CD4-positive, alpha-beta T cell treated with Interleukin-10 for 1 hour (primary cell): ENCODE data around the gene DRGX.

Source experiments
- DNase-seq: peaks from one replicate; pipeline ENCODE4 v3.0.0-alpha.2; 2020

The DRGX gene

DNA sequence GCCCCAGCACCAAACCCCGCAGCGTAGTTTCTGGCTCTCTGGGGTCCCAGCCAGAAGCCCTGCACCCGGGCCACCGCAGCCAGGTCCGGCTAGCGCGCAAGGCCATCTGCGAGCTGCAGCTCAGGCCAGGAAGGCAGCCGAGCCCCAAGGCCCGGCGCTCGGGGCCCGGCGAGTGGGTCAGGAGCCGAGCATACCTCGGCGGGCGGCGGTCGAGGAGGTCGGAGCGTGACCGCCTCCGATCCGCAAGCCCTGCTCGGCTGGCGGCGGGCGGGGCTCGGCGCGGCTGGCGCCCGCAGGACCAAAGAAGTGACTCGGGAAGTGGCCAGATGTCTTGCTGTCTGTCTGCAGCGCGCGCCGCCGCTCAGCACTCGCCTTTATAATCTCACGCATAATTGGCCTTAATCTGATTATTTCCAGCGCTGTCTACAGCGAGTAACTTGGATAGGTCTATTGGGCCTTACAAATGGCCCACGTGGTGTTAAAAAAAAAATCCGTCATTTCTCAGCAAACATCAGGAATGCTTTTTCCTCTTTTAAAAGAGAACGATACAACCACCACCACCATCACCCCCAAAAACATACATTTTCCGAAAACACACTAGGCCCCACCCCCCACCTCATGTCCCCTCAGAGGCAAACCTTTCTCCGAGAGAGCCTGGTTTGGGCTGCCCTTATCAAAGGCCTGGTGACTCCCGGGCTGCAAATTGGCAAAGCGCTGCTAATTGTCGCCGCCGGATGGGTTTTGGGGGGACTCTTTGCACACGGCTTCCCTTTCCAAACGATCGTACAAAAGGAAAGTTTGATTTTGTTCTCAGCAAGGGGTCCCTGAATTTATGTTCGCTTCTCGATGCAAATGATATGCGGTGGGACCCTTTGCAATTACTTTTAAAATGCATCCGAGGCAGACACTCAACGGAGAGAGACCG, at the start of gene DRGX:
DRGX (minus strand) TSS at position 349 of the 925 bp plus-strand sequence. CDS start 649 bp downstream, outside the sequence.
- DNase-seq = no peak

GRCh38 chr10:49444349-49444748, 48.5 kb upstream of the DRGX start:
- DNase-seq = no peak

DNA sequence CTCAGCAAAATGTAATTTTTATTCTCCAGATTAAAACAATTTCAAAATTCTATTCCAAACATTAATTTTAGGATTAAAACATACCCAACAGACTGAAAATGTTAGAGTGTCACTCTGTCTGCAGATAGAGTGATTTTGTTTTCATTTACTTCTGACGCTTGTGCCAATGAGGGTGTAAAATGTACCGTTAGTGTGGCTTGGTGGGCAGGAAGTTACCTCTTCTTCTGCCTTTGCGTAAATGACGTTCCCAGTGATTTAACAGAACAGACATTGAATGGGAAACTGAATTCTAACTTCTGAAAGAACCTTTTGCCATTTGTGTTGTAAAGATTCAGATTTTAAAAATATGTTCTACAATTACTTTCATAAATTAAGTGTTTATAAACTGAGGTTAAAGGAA, 47.0 kb upstream of the DRGX start:
- DNase-seq = no peak

GRCh38 chr10:49441488-49442476, 45.9 kb upstream of the DRGX start:
- DNase-seq = peak; percentile 25

- no peak for DNase-seq
These were observed 39.3 kb upstream of the DRGX start for GRCh38 chr10:49435225-49435624.

DNA sequence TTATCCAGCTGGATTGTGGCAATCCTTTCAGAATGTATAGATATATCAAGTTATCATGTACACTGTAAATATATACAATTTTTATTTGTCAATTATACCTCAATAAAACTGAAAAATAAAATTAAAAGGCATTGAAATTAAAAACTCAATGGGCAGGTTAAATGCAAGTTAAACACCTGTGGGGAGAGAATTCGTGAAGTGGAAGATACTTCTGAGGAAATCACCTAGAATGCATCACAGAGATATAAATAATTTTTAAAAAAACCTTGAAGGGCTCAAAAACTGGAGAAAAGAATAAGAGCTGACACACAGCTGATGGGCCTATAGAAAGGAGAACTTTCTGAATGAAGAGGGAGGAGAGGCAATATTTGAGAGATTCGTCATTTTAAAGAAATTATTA, 37.2 kb upstream of the DRGX start:
- no peak for DNase-seq

DNA sequence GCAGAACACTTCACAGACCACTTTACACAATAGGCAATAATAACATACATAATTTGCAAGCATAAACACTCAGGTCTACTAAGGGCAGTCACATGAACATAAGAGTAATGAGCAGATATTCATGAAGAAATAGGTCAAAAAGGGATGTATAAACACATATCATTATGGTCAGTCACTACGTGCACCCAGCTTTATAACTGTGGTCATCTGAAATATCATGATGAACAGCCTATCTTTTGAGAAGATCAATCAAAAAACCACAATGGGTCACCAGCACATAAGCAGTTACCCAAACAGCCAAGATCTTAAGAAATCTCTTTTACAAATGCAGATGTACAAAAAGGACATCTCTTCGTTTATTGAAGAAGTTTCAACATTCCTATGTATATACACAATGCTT, 35.5 kb upstream of the DRGX start:
- DNase-seq = no peak

DNA sequence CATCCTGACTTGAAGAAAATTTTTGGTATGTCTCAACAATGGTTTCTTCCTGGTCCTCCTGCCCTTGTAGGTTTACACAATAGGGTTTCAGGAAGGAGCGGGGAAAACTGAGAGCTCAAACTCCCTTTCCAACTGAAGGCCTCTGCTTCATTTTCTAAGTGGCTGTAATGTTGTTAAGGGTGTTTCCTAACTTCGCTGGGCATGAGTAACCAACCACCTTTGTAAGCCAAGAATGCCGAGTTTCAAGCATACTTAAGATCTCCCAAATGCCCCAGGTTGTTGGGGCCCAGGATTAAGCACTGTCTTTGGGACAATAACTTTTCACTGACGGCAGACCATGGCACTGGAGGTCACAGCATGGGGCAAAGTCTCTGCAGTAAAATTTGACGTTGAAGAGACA, 33.6 kb upstream of the DRGX start:
- DNase-seq = no peak

DNA sequence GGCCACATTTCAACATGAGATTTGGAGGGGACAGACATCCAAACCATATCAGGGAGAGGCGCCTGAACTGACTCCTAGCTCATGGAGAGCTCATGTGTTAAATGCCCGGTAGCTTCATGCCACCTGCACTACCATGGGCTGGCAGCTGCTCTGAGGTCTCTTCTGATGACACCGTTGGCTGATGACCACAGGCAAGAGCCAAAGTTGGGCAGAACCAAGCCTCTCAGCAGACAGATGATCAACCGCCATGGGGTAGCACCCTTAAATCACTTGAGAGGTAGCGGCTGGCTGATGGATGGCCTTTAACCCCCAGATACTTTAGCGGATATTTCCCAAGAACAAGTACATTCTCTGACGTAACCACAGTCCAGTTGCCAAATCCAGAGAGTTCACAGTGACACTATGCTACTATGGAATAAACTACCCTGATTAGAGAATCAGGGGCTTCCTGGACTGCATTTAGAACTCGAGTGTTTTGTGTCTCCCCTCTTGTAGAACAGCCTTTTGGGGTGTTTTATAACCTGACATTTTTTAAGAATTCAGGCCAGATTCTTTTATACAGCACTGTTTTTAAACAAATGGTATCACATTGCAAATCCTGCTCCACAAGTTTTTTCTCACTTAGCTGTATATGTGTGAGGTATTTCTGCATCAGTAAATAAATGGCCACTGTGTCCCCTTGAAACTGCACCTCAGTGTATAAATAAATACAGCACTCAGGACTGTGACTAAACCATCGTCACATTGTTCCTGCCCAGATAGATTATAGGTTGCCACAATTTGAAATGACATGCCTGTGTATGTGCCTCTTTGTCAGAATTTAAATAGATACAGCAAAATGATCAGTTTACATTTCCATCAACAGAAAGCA, 30.8 kb upstream of the DRGX start:
- DNase-seq = no peak

- no peak for DNase-seq
These were observed 23.1 kb upstream of the DRGX start for GRCh38 chr10:49419005-49419404.

DNA sequence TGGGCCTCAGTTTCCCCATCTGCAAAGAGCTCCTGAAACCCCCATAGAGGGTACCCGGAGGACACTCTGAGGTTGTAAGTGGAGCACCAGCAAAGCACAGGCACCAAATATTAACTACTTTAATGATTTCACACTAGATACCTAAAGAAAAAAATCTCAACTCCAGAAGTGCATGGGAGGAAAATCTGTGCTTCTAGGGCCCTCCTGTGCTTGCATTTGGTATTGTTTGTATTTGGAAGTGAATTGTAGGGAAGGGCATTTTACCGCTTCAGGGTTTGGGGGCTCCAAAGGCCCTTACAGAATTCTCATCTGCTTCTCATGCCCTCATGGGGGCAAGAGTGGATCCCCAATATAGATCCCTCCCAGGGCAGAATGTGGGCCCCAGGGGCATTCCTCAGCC, 22.4 kb upstream of the DRGX start:
- DNase-seq = no peak

DNA sequence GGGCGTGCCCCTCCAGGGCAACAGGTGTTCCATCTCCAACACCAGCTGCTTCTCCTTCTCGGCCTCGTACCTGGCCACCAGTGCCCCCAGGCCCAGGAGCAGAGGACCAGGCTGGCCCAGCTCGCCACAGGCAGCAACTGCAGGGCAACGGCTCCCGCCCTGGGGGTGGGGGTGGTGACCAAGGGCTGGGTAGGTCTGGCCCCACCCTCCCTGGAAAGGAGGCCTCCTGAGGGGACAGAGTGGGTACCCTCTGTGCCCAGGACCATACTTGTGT, 22.1 kb upstream of the DRGX start:
- DNase-seq = no peak

DNA sequence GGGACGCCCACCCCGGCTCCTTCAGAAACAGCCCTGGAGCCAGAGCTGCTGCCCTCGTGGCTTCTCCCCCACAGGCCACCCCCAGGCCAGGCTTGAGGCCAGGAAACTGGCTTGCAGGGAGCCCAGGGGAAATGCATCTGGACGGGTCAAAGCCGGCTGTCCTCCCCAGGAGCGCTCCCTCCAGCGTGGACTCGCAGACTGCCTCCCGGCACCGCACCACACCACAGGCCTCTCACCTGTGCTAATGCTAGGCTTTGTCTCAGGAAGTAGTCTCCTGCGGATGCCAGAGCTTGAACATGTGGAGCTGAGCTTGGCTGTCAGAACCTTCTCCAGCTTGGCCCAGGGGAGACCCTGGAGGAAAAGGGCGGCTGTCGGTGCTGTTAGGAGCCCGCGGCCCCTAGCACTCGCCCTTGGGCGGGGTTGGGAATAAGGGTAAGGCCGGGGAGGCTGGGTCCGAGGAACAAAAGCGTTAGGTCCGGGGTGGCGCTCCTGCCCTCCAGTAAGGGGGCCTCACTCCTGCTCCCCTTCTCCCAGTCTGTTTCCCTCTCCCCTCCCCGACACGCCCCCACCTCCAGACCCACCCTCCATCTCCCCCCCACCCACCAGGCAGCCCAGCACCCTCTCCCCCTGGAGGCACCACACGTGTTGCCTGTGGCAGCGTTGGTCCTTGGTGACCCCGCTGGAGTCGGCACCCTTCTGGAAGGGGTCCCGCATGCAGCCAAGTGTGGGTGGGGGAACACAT, 21.6 kb upstream of the DRGX start:
- no peak for DNase-seq

GRCh38 chr10:49415846-49416245, 20.0 kb upstream of the DRGX start:
- no peak for DNase-seq

DNA sequence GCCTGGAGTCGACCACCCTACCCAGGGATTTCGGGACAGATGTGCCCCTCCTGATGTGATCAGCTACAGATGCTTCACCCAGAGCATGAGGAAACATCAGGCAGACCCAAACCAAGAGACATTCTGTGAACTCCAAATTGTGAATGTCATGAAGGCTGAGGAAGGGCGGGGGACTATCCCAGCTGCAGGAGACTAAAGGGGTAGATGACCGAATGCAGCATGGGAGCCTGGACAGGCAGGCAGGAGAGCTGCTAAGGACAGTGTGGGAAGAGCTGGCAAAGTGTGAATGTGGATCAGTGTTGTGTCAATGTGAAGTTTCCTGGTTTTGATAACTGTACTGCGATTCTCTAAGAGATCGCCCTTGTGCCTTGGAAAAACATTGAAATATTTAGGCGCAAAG, 19.2 kb upstream of the DRGX start:
- DNase-seq = no peak

DNA sequence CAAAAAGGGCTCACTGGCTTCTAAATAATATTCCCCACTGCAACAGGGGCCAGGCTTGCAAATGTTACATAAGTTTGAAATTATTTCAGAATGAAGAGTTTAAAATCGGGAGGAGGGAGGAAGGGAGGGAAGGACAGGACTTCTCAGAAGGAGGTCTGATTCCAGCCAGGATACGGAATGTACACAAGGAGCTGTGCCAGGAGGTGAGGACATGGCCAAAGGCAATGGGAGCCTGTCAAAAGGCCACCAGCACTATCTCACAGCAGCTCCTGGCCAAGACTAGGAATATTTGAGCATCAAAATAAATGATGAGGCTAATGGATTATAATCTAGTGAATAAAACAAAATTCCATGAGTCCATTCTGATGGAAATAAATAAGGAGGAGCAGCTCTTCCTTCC, 18.6 kb upstream of the DRGX start:
- DNase-seq = no peak

DNA sequence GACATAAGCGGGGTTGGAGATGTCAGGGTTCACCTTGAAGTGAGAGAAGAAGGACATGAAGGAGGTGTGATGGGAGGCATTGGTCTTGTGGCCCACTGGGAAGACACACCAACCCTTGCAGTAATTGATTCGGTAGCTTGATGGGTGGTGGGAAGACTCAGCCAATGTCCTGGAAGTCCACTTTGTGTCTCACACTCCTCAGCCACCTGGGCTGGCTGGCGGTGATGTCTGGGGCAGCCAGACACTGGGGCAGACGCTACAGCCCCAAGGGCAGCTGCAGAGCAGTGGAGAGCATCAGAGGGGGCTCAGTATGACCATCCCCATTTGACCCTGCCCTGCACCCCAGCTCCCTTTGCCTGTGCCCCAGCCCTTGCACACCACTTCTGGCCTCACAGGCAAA, 16.7 kb upstream of the DRGX start:
- DNase-seq = no peak

DNA sequence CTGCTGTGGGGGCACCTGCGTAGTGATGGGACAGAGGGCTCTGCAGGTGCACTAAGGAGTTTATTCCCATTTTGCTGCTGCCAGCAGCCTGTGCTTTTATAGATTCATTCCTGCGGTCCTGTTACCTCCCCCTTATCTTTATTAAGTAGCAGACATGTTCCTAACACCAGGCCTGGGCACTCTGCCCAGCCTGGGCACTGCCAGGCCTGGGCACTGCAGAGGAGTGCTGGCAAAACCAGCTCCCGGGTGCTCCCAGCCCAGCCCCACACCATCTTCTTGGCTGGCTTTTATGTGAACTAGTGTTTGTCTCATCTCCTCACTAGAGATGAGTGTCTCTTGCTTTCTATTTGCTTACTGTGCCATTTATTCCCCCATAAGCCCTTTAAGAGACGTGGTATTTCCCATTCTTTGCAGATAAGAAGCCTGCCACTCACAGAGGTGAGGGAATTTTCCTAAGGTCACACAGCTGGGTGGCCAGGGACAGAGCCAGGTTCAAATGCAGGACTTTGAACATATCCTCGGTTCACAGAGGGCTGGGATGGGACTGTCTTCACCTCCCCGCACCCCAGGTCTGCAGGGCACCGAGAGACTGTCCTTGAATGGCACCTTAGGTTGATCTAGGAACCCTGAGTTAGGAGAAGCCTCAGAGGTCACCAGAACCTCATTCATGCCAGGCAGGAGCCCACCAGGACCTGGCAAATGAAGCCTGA, 14.6 kb upstream of the DRGX start:
- DNase-seq = no peak

- DNase-seq = no peak
These were observed 13.9 kb upstream of the DRGX start for GRCh38 chr10:49409755-49410154.

DNA sequence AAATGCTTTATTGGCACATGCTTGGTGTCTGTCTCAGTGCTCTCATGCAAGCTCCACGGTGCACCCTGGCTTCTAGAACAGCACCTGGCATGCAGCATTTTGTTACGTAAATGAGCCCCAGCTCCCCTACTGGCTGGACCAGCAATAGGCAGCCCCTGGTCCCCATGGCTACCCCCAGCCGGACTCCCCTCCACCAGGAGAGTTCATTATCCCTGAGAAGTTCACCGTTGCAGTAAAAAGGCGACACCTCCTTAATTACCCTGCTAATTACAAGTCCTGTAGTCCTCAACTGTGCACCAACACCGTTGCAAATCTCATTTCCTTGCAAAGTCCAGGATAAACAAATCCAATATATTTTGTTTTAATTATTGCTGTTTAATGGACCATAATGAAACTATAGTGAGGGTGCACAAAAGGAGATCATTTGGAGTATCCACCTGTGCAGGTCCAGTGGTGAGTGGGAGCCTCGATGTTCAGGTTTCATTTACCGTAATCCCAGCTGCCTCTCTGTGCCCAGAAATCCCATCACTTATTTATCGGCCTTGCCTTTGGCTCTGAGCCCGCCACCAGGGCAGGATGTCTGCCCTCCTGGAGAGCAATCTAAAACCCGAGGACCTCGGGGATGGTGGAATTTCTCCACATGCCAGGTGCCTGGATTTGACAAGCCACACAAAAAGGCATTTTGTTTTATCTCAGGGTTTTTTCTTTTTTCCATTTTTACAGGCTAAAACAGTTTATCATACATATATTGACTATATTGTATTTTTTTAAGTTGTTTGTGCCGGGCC, 12.8 kb upstream of the DRGX start:
- DNase-seq = no peak
